Measurements from ENCODE around the gene CRTC3.

Gene CRTC3

DNA sequence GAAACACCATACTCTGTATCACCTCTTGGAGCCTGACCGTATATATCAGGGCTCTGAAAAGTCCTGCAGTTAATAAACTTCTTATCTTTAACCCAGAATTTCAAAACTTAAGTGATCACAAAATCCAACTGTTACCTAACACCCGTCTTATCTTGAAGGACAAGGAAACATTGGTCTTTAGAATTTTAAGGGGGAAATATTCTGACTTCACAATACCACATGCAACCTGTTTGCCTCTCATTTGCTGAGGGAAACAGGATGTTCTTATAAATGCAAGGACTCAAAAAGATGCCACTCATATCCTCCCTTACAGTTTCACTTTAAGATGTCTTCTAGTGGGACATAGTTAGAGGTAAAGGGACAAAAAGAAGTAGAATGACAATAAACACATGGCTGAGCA lies 67.9 kb downstream of the CRTC3 start:
- DNase-seq, result no peak

DNA sequence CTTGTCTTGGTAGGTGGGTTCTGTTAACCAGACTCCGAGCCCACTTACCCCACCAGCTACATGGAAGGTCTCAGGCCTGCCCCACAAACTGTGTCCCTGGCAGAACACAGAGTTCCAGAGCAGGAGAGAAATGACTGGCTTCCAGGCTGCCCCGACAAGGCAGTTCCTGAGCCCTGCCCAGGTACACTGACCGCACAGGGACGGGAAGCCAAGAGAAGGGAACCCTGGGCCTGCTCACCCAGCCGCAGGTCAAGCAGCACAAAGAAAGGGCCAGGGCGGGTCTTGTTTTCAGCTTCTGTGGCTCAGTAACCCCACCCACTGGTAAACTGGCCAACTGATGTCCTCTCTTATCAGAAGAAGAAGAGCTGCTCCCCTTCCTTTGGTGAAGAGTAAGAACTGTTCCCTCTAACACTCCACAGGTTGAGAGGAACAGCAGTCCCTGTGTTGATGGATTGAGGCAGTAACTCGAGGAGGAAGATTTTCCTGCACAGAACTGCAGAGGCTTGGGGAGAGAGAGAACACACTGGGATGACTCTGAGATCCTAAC lies 68.4 kb downstream of the CRTC3 start:
- DNase-seq, result no peak

GRCh38 chr15:90598679-90599078 lies 69.0 kb downstream of the CRTC3 start:
- DNase-seq, result no peak

DNA sequence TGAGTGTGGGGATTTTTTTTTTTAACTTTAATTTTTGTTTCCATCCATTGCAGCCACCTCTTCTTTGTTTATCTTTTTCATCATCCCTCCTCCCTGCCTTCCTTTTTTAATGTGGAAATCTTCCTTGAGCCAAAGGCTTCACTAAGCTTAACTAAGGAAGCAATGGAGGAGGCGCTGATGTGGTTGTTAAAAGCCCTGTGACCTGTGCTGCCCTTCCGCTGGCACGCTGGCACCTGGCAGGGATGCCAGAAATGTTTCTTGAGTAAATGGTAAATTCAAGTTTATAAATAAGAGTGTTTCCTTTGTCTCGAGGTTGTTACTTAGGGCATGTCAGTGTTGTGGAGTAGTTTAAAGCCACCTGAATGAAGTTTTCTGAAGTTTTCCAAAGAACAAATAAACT lies 69.4 kb downstream of the CRTC3 start:
- no peak for DNase-seq

DNA sequence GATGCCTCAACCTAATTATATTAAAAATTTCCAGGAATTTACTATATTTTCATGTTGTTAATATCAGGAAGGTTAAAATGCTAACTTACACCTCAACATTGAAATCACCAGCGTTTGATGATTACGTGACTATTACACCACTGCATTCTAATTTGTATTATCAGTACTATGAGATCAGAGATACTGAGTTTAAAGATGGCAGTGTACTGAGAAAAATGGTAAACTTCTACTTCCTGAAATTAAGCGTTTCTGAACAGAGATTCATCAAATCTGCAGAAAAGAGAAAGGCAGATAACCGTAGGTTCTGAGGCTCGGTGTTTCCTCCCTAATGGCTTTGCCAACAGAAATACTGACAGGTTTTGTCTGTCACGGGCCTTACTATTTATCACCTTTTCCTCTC lies 69.9 kb downstream of the CRTC3 start:
- no peak for DNase-seq

DNA sequence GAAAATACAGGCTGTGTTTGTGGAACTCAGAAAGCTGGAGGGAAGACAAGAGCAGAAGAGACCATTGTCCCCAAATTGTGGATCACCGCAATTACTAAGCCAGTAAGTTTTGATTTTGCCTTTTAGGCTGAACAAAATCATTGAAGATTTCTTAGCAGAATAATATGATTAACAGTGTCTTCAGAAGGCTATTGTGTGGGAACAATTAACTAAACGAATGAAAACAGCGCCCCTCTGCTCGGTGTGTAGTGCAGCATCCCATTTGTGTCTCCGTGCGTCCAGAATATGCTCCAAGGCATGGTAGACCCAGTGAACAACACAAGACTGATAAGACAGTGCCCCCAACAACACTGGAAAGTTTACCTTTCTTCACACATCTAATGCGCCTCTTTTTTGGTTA lies 71.2 kb downstream of the CRTC3 start:
- DNase-seq, result no peak

- no peak for DNase-seq
These were observed 74.2 kb downstream of the CRTC3 start for GRCh38 chr15:90603893-90604292.

- no peak for DNase-seq
These were observed 76.9 kb downstream of the CRTC3 start for GRCh38 chr15:90606641-90607040.

GRCh38 chr15:90607361-90607760 lies 77.6 kb downstream of the CRTC3 start:
- DNase-seq, result no peak

DNA sequence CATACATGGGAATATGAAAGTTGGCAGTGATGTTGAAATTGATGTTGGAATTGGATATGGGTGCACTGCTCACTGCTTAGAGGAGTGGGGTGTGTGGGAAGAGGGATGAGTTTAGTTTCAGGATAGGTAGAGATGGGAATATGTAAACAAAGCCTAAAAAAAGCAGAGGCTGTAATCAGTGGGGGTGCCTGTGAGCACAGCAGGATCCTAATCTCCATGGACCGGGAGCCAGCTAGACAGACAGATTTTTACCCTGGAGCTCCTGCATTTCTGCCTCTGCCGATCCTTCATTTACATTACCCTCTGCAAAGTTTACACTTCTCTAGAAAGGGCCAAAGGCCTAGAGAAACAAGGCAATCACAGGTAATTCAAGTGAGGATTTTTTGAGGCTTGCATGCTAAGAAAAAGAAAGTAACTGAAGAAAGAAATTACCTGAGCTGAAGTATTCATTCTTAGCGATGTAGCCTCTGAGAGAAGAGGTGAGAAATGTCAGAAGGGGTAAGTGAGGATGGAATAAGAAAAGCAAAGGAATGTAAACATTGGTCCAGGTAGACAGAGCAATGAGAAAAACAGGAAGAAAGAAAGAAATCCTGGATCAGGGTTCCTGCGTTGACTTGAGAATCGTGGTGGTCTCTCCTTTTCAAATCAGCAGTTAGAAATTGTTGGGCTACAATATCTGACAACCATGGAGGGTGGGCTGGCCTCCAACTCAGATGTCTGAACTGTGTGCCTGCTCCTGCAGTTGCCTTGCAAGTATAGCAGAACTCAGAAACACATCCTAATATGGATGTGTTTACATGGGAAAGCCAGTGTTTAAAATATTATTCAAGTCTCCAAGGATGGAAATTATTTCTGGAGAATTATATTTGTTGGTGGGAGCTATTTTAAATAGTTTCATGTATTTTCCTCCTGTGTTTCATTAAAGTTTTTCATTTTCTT lies 79.8 kb downstream of the CRTC3 start:
- no peak for DNase-seq

GRCh38 chr15:90610190-90610589 lies 80.5 kb downstream of the CRTC3 start:
- no peak for DNase-seq

DNA sequence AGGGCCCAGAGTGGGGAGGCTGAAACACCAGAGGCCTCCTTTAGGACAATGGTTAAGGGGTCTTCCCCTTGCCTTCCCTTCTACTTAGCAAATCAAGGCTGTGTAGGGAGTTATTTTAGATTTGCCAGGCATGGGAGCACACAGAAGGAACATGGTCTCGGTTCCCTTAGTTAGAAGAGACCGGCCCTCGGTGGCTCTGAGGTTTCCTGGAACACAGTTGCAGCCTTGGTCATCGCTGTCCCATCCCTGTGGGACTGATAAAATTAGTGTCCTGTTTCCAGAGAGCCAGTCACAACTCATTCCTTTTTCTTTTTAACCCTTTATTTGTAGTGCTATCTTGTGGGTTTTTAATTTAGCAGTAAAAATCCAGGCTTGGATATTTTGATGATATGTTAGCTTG lies 81.4 kb downstream of the CRTC3 start:
- no peak for DNase-seq

DNA sequence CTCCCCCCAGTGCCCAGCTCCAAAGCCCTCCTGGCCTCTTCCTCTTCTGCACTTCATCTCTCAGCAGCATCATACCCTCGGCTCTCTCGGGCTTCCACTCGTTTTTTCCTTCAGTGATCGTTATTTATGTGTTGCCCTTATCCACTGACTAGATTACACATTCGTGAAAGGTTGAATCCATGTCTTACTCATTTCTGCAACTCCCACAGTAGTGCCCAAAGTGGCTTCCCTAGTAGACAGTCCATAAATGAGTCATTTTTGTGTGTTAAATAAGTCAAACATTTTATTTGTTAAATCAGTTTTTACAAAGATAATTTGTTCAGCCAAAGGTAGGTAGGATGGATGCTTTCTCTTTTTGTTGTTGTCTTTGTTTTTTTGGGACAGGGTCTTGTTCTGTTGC lies 87.4 kb downstream of the CRTC3 start:
- no peak for DNase-seq

GRCh38 chr15:90617668-90618097 lies 88.0 kb downstream of the CRTC3 start:
- DNase-seq, result no peak

GRCh38 chr15:90618330-90619125 lies 88.8 kb downstream of the CRTC3 start:
- DNase-seq, result no peak

DNA sequence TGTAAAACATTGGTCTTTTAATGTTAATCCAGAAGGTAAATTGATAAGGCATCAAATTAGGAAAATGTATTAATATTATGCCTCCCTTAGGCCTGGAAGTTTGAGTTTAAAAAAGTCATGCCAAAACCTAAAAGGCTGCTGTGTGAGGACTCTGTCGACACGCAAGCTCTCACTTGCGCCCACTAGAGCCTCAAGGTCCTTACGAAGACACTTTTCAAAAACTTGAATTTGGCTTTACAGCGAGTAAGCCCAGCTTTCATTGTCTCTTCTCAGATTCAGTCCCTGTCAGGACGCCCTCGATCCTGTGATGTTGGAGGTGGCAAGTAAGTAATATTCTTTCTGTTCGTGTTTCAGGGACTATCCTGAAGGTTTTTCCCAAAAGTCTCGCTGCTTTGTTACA lies 89.7 kb downstream of the CRTC3 start:
- no peak for DNase-seq

- DNase-seq, result no peak
These were observed 90.2 kb downstream of the CRTC3 start for GRCh38 chr15:90619939-90620338.

- DNase-seq, result no peak
These were observed 90.8 kb downstream of the CRTC3 start for GRCh38 chr15:90620379-90621067.

DNA sequence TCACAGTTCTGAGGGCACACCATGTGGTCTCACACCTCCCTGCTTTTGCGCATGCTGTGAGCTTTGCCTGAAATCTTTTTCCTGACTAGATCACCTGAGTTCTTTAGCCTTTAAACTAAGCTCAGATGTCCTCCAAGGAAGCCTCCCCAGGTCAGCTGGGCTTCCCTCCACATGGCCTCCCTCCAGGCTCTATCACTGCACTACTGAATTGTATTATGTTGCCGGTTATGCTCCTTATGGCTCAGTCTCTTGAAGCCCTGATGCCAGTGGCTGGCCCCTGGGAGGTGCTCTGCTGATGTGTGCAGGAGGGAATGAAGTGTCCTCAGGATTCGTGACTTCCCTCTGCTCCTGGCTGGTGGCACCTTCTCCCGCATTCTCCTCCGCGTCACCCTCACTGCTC lies 94.1 kb downstream of the CRTC3 start:
- DNase-seq, result no peak

DNA sequence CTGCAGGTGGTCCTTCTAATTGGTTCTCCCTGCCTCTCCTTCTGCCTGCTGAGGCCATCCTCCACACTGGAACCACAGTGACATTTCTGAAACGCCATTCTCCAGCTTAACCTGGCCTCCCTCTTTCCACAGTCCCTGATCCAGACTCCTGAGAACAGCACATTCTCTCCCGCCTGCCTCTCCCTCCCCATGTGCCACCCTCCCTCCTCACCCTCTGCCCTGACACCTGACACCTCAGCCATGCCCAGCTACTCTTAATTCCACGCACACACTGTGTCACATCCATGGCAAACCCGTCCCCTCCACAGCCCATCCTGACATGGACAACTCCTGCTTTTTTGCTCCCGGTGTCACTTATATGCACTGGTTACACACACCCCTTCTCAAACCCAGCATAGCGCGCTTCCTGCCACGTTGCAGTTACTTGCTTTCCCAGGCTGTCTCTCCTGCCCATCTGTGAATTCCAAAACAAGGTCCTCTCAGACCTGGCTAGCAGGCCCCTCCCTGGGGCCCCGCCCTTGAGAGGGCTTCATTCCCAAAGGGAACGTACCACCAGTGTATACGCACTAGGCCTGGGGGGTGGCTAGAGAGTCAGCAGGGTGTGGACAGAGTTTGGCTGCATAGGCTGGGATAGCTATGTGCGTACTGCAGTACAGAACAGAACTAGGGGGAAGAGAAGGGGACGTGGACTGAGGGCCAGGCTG lies 94.7 kb downstream of the CRTC3 start:
- no peak for DNase-seq

DNA sequence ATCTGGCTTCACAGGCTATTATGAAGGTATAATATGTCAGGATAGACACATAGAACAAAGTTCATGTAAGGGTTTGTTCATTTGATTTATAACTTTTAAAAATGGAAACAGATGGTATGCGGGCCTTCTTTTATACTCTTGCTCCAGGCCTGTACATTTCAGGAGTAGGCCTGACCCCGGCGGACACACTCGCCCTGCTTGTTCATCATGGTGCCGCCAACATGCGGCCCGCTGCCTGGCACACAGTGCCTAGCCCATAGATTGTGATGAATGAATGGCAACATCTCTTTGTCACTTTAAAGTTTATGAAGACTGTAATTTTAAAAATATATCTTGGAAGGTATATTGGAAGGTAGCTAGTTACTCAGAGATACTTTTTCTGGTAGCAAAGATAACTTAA lies 95.3 kb downstream of the CRTC3 start:
- DNase-seq, result no peak

DNA sequence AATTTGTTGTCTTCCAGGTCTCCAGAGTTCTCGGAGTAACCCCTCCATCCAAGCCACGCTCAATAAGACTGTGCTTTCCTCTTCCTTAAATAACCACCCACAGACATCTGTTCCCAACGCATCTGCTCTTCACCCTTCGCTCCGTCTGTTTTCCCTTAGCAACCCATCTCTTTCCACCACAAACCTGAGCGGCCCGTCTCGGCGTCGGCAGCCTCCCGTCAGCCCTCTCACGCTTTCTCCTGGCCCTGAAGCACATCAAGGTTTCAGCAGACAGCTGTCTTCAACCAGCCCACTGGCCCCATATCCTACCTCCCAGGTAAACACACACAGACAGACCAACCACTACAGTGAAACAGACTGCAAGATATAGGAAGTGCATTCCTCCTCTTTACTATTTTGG lies 99.5 kb downstream of the CRTC3 start:
- no peak for DNase-seq

- DNase-seq, result no peak
These were observed 103.6 kb downstream of the CRTC3 start for GRCh38 chr15:90633360-90633759.

Data from NCI-H446 (cell line).